Stimulated activated CD4-positive, alpha-beta T cell treated with anti-CD3 and anti-CD28 coated beads, Interleukin-1b, Interleukin-23, amount 100 ng/mL, for 24 hours (primary cell): ENCODE data around the gene AMZ2.
A peak's percentile ranks its signal among the peaks of the same experiment; 100 is the strongest.
"Not testable (repeated sequence)": the region's sequence is repeated elsewhere in the genome, so short reads cannot be mapped to it uniquely, and the experiment has no call there.

Source experiments
- DNase-seq, 4 experiments: peaks; one replicate each; pipeline ENCODE4 v3.0.0-alpha.2; 2020; ENCODE audit warnings: low read depth in 4 of 4, low spot score in 1 of 4

Gene AMZ2

GRCh38 chr17:68220186-68220585 lies 27.7 kb upstream of the AMZ2 start:
- not testable (repeated sequence) for DNase-seq

- not testable (repeated sequence) for DNase-seq
These were observed 27.1 kb upstream of the AMZ2 start for GRCh38 chr17:68220786-68221185.

GRCh38 chr17:68221786-68222185 lies 26.1 kb upstream of the AMZ2 start:
- DNase-seq = no peak

GRCh38 chr17:68222606-68223005 lies 25.2 kb upstream of the AMZ2 start:
- no peak for DNase-seq

- DNase-seq = not testable (repeated sequence)
These were observed 22.8 kb upstream of the AMZ2 start for GRCh38 chr17:68225055-68225454.

- not testable (repeated sequence) for DNase-seq
These were observed 19.7 kb upstream of the AMZ2 start for GRCh38 chr17:68228039-68228680.

- DNase-seq = no peak
These were observed 18.8 kb upstream of the AMZ2 start for GRCh38 chr17:68228817-68229570.

GRCh38 chr17:68229619-68230018 lies 18.2 kb upstream of the AMZ2 start:
- DNase-seq = no peak

- not testable (repeated sequence) for DNase-seq
These were observed 16.7 kb upstream of the AMZ2 start for GRCh38 chr17:68231131-68231530.

GRCh38 chr17:68231541-68231940 lies 16.3 kb upstream of the AMZ2 start:
- DNase-seq = no peak

- not testable (repeated sequence) for DNase-seq
These were observed 15.1 kb upstream of the AMZ2 start for GRCh38 chr17:68232741-68233140.

- not testable (repeated sequence) for DNase-seq
These were observed 13.0 kb upstream of the AMZ2 start for GRCh38 chr17:68234726-68235335.

GRCh38 chr17:68235336-68235791 lies 12.5 kb upstream of the AMZ2 start:
- DNase-seq = not testable (repeated sequence)

GRCh38 chr17:68237369-68238163 lies 10.3 kb upstream of the AMZ2 start:
- peak in 1 of 4 experiments; percentile 25 for DNase-seq

GRCh38 chr17:68238164-68238870 lies 9.5 kb upstream of the AMZ2 start:
- no peak for DNase-seq

- DNase-seq = no peak
These were observed 9.0 kb upstream of the AMZ2 start for GRCh38 chr17:68238871-68239253.

GRCh38 chr17:68239632-68240366 lies 8.0 kb upstream of the AMZ2 start:
- no peak for DNase-seq

- DNase-seq = no peak
These were observed 1.4 kb upstream of the AMZ2 start for GRCh38 chr17:68246271-68247028.

GRCh38 chr17:68248199-68248825 lies 469 bp downstream of the AMZ2 start:
- peak in 1 of 4 experiments; percentile 50 for DNase-seq
